ENCODE data around the gene PSEN1.

The PSEN1 gene

GRCh38 chr14:73239393-73240241 lies 103.3 kb downstream of the PSEN1 start:
- TF ChIP-seq, protein P1, sequence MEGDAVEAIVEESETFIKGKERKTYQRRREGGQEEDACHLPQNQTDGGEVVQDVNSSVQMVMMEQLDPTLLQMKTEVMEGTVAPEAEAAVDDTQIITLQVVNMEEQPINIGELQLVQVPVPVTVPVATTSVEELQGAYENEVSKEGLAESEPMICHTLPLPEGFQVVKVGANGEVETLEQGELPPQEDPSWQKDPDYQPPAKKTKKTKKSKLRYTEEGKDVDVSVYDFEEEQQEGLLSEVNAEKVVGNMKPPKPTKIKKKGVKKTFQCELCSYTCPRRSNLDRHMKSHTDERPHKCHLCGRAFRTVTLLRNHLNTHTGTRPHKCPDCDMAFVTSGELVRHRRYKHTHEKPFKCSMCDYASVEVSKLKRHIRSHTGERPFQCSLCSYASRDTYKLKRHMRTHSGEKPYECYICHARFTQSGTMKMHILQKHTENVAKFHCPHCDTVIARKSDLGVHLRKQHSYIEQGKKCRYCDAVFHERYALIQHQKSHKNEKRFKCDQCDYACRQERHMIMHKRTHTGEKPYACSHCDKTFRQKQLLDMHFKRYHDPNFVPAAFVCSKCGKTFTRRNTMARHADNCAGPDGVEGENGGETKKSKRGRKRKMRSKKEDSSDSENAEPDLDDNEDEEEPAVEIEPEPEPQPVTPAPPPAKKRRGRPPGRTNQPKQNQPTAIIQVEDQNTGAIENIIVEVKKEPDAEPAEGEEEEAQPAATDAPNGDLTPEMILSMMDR (IDR thresholded peaks at IDR 0.05; ENCODE audit: control insufficient read depth, insufficient read depth, low read depth, low read length, missing control alignments) = no peak
- no peak overlapping the region for H3K4me3 ChIP-seq (ENCODE audit: control insufficient read depth, low read depth, low read length)
- DNase-seq (ENCODE audit: low read depth) = no peak

DNA sequence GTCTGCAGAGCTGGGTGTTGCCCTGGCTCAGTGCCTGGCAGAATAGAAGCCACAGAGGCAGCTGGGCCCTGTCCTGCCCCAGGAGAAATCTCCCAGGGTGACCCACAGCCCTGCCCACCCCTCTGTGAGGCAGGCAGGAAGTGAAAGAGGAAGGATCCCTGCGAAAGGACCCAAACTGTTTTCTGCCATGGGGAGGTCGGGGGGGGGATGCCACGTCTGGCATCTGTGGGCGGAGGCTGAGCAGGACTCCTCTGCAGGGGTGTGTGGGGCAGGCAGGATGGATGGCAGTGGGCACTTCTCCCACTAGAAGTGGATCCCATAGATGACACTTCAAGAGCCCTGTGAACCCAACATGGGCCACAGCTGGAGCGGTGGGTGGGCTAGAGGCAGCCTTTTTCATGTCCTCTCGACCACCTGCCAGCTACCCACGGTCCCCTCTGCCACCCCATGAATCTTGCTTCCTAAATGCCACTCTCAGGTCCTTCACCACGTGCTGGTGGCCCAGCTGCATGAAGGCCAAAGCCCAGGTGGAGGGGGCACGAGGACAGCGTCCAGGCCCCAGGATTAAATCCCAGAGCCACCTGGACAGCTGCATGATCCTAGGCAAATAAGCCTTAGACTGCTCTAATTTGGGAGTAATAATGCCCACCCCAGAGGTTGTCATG lies 104.6 kb downstream of the PSEN1 start:
- no peak for DNase-seq (ENCODE audit: low read depth)
- H3K4me3 ChIP-seq (ENCODE audit: control insufficient read depth, low read depth, low read length) = no peak overlapping the region
- TF ChIP-seq, protein P1 (IDR thresholded peaks at IDR 0.05; ENCODE audit: control insufficient read depth, insufficient read depth, low read depth, low read length, missing control alignments) = no peak

DNA sequence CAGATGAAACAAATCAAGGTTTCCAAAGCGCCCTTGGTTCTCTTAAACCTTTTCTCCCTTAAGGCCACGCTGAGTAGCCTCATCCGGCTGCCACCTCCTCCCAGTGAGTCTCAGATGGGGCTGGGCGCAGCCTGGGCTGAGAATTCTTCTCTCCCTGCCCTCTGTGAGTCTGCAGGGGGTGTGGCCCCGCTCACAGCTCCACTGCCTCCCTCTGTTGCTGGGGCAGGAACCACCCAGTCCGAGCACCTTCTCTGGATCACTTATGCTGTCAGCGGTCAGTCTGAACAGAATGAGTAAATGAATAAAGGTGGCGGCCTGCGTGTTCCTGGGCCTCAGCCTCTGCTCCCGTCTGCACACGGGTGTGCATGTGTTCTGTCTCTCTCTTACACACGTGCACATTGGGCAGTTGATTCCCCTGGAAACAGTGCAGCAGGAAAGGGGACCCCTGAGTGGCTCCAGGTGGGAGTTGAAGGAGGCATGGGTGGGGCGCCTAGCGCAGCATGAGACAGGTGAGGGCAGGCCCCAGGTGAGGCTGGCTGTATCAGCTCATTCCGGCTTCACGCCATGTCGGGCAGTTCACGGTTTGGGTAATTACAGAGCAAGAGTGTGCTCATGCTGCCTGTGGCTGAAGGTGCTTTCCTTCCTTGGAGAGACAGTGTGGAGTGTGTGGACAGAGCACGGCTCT lies 105.3 kb downstream of the PSEN1 start:
- DNase-seq (ENCODE audit: low read depth) = no peak
- no peak overlapping the region for H3K4me3 ChIP-seq (ENCODE audit: control insufficient read depth, low read depth, low read length)
- TF ChIP-seq, protein P1 (IDR thresholded peaks at IDR 0.05; ENCODE audit: control insufficient read depth, insufficient read depth, low read depth, low read length, missing control alignments) = no peak

DNA sequence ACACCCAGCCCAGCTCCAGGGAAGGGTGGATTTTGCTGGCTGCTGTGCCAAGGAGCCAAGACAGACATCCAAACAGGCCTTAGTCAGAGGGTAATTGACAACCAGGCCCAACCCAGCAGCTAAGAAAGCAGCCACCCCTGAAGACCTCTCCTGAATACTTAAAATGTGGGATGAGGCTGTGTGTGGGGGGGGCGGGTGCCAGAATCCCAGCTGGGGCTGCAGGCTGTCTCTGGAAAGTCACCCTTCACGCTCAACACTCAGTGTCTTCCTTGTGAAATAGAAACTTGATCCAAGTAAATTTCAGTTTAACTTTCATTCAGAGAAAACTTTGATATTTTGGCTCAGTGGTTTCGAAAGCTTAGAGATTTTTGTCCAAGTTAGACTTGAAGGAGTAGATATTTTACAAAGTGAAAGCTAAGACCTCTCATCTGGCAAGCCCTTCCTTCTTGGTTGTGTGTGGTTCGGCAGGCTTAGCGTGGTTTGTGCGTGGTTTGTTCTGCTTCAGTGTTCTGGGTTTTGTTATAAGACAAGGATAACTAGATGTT lies 106.1 kb downstream of the PSEN1 start:
- no peak overlapping the region for H3K4me3 ChIP-seq (ENCODE audit: control insufficient read depth, low read depth, low read length)
- DNase-seq (ENCODE audit: low read depth) = no peak
- TF ChIP-seq, protein P1 (IDR thresholded peaks at IDR 0.05; ENCODE audit: control insufficient read depth, insufficient read depth, low read depth, low read length, missing control alignments) = no peak

DNA sequence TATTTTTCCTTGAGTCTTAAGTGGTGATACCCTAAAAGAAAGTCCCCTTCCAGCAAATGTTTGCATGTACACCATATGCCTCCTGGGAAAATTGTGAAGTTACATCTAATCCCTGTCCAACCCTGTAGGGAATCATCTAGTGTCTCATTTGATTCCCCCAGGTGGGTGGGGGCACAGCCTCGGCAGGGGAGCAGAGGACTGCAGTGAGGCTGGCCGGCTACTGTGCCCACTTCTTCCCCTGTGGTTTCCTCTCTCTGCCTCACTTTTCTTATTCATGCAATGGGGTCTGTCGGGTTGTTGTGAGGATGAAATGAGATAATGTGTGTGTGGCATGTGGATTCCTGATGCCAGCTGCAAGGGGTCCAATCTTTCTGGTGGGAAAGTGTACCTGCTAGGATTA lies 107.0 kb downstream of the PSEN1 start:
- DNase-seq (ENCODE audit: low read depth) = no peak
- no peak overlapping the region for H3K4me3 ChIP-seq (ENCODE audit: control insufficient read depth, low read depth, low read length)
- TF ChIP-seq, protein P1 (IDR thresholded peaks at IDR 0.05; ENCODE audit: control insufficient read depth, insufficient read depth, low read depth, low read length, missing control alignments) = no peak

GRCh38 chr14:73243748-73244147 lies 107.4 kb downstream of the PSEN1 start:
- DNase-seq (ENCODE audit: low read depth) = no peak
- TF ChIP-seq, protein P1 (IDR thresholded peaks at IDR 0.05; ENCODE audit: control insufficient read depth, insufficient read depth, low read depth, low read length, missing control alignments) = no peak
- no peak overlapping the region for H3K4me3 ChIP-seq (ENCODE audit: control insufficient read depth, low read depth, low read length)
